HUDEP-2 (cell line): ENCODE measurements around the gene RUNX2.
A peak's percentile ranks its signal among the peaks of the same experiment; 100 is the strongest.

ENCODE experiments used
- DNase-seq, 76 experiments: peaks; one replicate each; lab custom pipeline; 2025; ENCODE audit not compliant: unreplicated experiment in 76 of 76; lab: John Stamatoyannopoulos, UW

The RUNX2 gene

GRCh38 chr6:45477790-45478189, 149.7 kb downstream of the RUNX2 start:
- DNase-seq: peak in 1 of 76 experiments; percentile 23

GRCh38 chr6:45478240-45478639, 150.1 kb downstream of the RUNX2 start:
- no peak for DNase-seq

- DNase-seq: peak in 1 of 76 experiments; percentile 52
Observed at GRCh38 chr6:45479834-45480751, 152.0 kb downstream of the RUNX2 start.

- peak in 14 of 76 experiments; percentile 10 to 52 (median 34) for DNase-seq
Observed at GRCh38 chr6:45480752-45481415, 152.8 kb downstream of the RUNX2 start.

- DNase-seq: no peak
Observed at GRCh38 chr6:45483021-45483420, 154.9 kb downstream of the RUNX2 start.

- DNase-seq: no peak
Observed at GRCh38 chr6:45483501-45483900, 155.4 kb downstream of the RUNX2 start.

- no peak for DNase-seq
Observed at GRCh38 chr6:45486736-45487135, 158.6 kb downstream of the RUNX2 start.

GRCh38 chr6:45487645-45488044, 159.5 kb downstream of the RUNX2 start:
- DNase-seq: no peak

- DNase-seq: no peak
Observed at GRCh38 chr6:45488269-45488668, 160.1 kb downstream of the RUNX2 start.

- no peak for DNase-seq
Observed at GRCh38 chr6:45488889-45489288, 160.8 kb downstream of the RUNX2 start.

- DNase-seq: no peak
Observed at GRCh38 chr6:45491048-45491735, 163.1 kb downstream of the RUNX2 start.

- no peak for DNase-seq
Observed at GRCh38 chr6:45491874-45492273, 163.7 kb downstream of the RUNX2 start.

- DNase-seq: no peak
Observed at GRCh38 chr6:45493761-45494160, 165.6 kb downstream of the RUNX2 start.

- no peak for DNase-seq
Observed at GRCh38 chr6:45494416-45495135, 166.4 kb downstream of the RUNX2 start.

- DNase-seq: no peak
Observed at GRCh38 chr6:45495429-45496084, 167.4 kb downstream of the RUNX2 start.

- DNase-seq: no peak
Observed at GRCh38 chr6:45496085-45496433, 167.9 kb downstream of the RUNX2 start.

- no peak for DNase-seq
Observed at GRCh38 chr6:45498591-45498990, 170.5 kb downstream of the RUNX2 start.

GRCh38 chr6:45500924-45501816, 173.0 kb downstream of the RUNX2 start:
- peak in 11 of 76 experiments; percentile 11 to 58 (median 30) for DNase-seq

GRCh38 chr6:45502456-45502855, 174.3 kb downstream of the RUNX2 start:
- DNase-seq: no peak
